SK-N-SH (cell line): ENCODE measurements around the gene GUF1. TPM values are rescaled to one million over a fixed set of nuclear protein-coding genes. Genes with fewer than 3 reads are reported as not detected.

ENCODE experiments used
- CTCF ChIA-PET: fragments of 300-600, 350-600 bp; formaldehyde crosslinking; extraction: SDS; loops from one replicate; lab custom pipeline; 2021; lab: Yijun Ruan, JAX
- POLR2A ChIA-PET: fragments of 350-600 bp; sonication (Branson Sonifier 250); formaldehyde crosslinking; extraction: SDS; loops from one replicate; lab custom pipeline; 2020; ENCODE audit warnings: antibody characterized with exemption, inconsistent platforms; lab: Yijun Ruan, JAX
- DNase-seq: peaks from one replicate; pipeline ENCODE4 v3.0.0; 2012
- H2AFZ ChIP-seq: fragments of 200-600 bp; sonication (generic); 2 replicates; pipeline ENCODE4 v1.8.1; 2016; ENCODE audit warnings: antibody characterized with exemption, mild to moderate bottlenecking, low read depth
- H3F3A ChIP-seq: fragments of 200-600 bp; sonication (generic); replicated peaks from 2 replicates; pipeline ENCODE3; 2016; ENCODE audit warnings: antibody characterized with exemption, mild to moderate bottlenecking; ENCODE audit not compliant: insufficient read depth
- H3K27ac ChIP-seq, 2 experiments: fragments of 200-500 bp in 1 of 2; fragments of 200-600 bp in 1 of 2; sonication (Bioruptor generic) in 1 of 2; sonication (generic), shearing (Covaris generic) in 1 of 2; 2 replicates each; pipeline versions ENCODE4 v1.5.1 to v1.6.1; 2014 to 2016; ENCODE audit warnings: low read depth in 2 of 2, inconsistent platforms in 1 of 2, low read length in 1 of 2, mild to moderate bottlenecking in 1 of 2, mixed read lengths in 1 of 2
- H3K27me3 ChIP-seq: fragments of 200-600 bp; sonication (generic), shearing (Covaris generic); 2 replicates; pipeline ENCODE4 v1.6.1; 2016; ENCODE audit warnings: mixed run types; ENCODE audit not compliant: insufficient read depth
- H3K36me3 ChIP-seq, 2 experiments: fragments of 200-500 bp in 1 of 2; fragments of 200-600 bp in 1 of 2; sonication (Bioruptor generic) in 1 of 2; sonication (generic) in 1 of 2; replicated peaks in 1 of 2; 2 replicates each; pipeline versions ENCODE3 to v1.5.1; 2014 to 2016; ENCODE audit warnings: low read length in 1 of 2, mild to moderate bottlenecking in 1 of 2; ENCODE audit not compliant: insufficient read depth in 2 of 2, control insufficient read depth in 1 of 2
- H3K4me1 ChIP-seq, 2 experiments: fragments of 200-500 bp in 1 of 2; fragments of 200-600 bp in 1 of 2; sonication (Bioruptor generic) in 1 of 2; sonication (generic), shearing (Covaris generic) in 1 of 2; 2 replicates each; pipeline versions ENCODE4 v1.5.1 to v1.6.1; 2014 to 2016; ENCODE audit warnings: low read depth in 1 of 2, low read length in 1 of 2, mixed run types in 1 of 2; ENCODE audit not compliant: insufficient read depth in 2 of 2, control insufficient read depth in 1 of 2
- H3K4me2 ChIP-seq: fragments of 200-600 bp; sonication (generic), shearing (Covaris generic); 2 replicates; pipeline ENCODE4 v1.6.1; 2017; ENCODE audit warnings: mixed run types
- H3K4me3 ChIP-seq, 2 experiments: fragments of 200-500 bp in 1 of 2; fragments of 200-600 bp in 1 of 2; sonication (Bioruptor generic) in 1 of 2; sonication (generic), shearing (Covaris generic) in 1 of 2; 2 replicates each; pipeline versions ENCODE4 v1.5.1 to v1.8.1; 2014 to 2016; ENCODE audit warnings: low read depth in 2 of 2, inconsistent platforms in 1 of 2, low read length in 1 of 2, mild to moderate bottlenecking in 1 of 2, mixed read lengths in 1 of 2, moderate library complexity in 1 of 2
- H3K79me2 ChIP-seq: fragments of 200-600 bp; sonication (generic); 2 replicates; pipeline ENCODE4 v1.8.1; 2017; ENCODE audit warnings: mild to moderate bottlenecking; ENCODE audit not compliant: insufficient read depth
- H3K9ac ChIP-seq: fragments of 200-600 bp; sonication (generic); 2 replicates; pipeline ENCODE4 v1.6.1; 2017; ENCODE audit warnings: mixed run types
- H3K9me2 ChIP-seq: fragments of 200-600 bp; sonication (generic); 2 replicates; pipeline ENCODE4 v1.6.1; 2017; ENCODE audit warnings: mixed run types
- H3K9me3 ChIP-seq: fragments of 200-600 bp; sonication (generic); 2 replicates; pipeline ENCODE4 v1.6.1; 2017; ENCODE audit warnings: mixed run types, mild to moderate bottlenecking, moderate library complexity
- H4K20me1 ChIP-seq: fragments of 200-600 bp; sonication (generic); 2 replicates; pipeline ENCODE4 v1.6.1; 2017; ENCODE audit warnings: mild to moderate bottlenecking, mixed run types; ENCODE audit not compliant: insufficient read depth
- CHD2 ChIP-seq: fragments of 150-350 bp; IDR thresholded peaks from 2 replicates; pipeline ENCODE4 v1.6.1; 2018; ENCODE audit warnings: low read length; ENCODE audit not compliant: partially characterized antibody
- EP300 ChIP-seq, 2 experiments: IDR thresholded peaks; 2 replicates each; pipeline versions ENCODE4 v1.4.0 to v1.6.1; 2012; ENCODE audit warnings: borderline replicate concordance in 1 of 2, low read depth in 1 of 2, low read length in 1 of 2
- FOSL2 ChIP-seq: IDR thresholded peaks from 2 replicates; pipeline ENCODE4 v1.4.0; 2012; ENCODE audit warnings: low read depth, mild to moderate bottlenecking, moderate library complexity, borderline replicate concordance
- FOXM1 ChIP-seq: IDR thresholded peaks from 2 replicates; pipeline ENCODE4 v1.4.0; 2012; ENCODE audit warnings: low read depth, mild to moderate bottlenecking
- NRF1 ChIP-seq: IDR thresholded peaks from 2 replicates; pipeline ENCODE4 v1.6.1; 2012; ENCODE audit warnings: low read depth, mild to moderate bottlenecking, low read length
- RAD21 ChIP-seq: IDR thresholded peaks from 2 replicates; pipeline ENCODE4 v1.6.1; 2012; ENCODE audit warnings: mild to moderate bottlenecking, low read length
- RFX5 ChIP-seq: IDR thresholded peaks from 2 replicates; pipeline ENCODE4 v1.6.1; 2012; ENCODE audit warnings: mild to moderate bottlenecking, improper control_type of control experiment, low read length
- SIN3A ChIP-seq: IDR thresholded peaks from 2 replicates; pipeline ENCODE4 v1.6.1; 2012; ENCODE audit warnings: low read depth, mild to moderate bottlenecking, low read length, moderate library complexity, borderline replicate concordance
- TCF12 ChIP-seq: IDR thresholded peaks from 2 replicates; pipeline ENCODE4 v1.4.0; 2012
- TEAD4 ChIP-seq: IDR thresholded peaks from 2 replicates; pipeline ENCODE4 v1.4.0; 2012; ENCODE audit warnings: mild to moderate bottlenecking, borderline replicate concordance; ENCODE audit not compliant: insufficient read depth
- WGBS: methylation state at CpG from one replicate; pipeline ENCODE4 v1.1.6; 2017; ENCODE audit warnings: low lambda C conversion rate; 5-methylcytosine and 5-hydroxymethylcytosine counted together
- polyA plus RNA-seq, 3 experiments: library from polyadenylated mRNA; depleted of rRNA; stranded (reverse); fragments of >200 nt; gene quantifications; 2 replicates each; pipeline ENCODE4 v1.2.3, GENCODE V29; 2012
- TF ChIP-seq, protein P1 (sequence below): fragments of 150-350 bp; IDR thresholded peaks from 2 replicates; pipeline ENCODE4 v1.6.1; 2016; ENCODE audit warnings: mild to moderate bottlenecking, low read depth, low read length
- TF ChIP-seq, protein P2 (sequence below): IDR thresholded peaks from 2 replicates; pipeline ENCODE4 v1.4.0; 2012; ENCODE audit warnings: low read depth, borderline replicate concordance
- TF ChIP-seq, protein P3 (sequence below): fragments of 150-350 bp; IDR thresholded peaks from 2 replicates; pipeline ENCODE4 v1.6.1; 2017; ENCODE audit warnings: antibody characterized with exemption, low read length, low read depth, borderline replicate concordance
- TF ChIP-seq, protein P4 (sequence below): IDR thresholded peaks from 2 replicates; pipeline ENCODE4 v1.6.1; 2012; ENCODE audit warnings: mild to moderate bottlenecking, low read depth, low read length, moderate library complexity

GUF1 gene
- polyA plus RNA-seq, 1 of the 3 experiments (the other 2 are of a cell fraction) = 6.3 TPM

- H3K9me2 ChIP-seq = no peaks in the 10 kb centered on the region
- no peaks in the 10 kb centered on the region for H3K4me1 ChIP-seq
- no peaks in the 10 kb centered on the region for H4K20me1 ChIP-seq
- H3F3A ChIP-seq = no peaks in the 10 kb centered on the region
- WGBS = 11% methylated on average over 1 of the region's 1 CpG
- POLR2A ChIA-PET = no interaction called here
- TF ChIP-seq, protein P1, sequence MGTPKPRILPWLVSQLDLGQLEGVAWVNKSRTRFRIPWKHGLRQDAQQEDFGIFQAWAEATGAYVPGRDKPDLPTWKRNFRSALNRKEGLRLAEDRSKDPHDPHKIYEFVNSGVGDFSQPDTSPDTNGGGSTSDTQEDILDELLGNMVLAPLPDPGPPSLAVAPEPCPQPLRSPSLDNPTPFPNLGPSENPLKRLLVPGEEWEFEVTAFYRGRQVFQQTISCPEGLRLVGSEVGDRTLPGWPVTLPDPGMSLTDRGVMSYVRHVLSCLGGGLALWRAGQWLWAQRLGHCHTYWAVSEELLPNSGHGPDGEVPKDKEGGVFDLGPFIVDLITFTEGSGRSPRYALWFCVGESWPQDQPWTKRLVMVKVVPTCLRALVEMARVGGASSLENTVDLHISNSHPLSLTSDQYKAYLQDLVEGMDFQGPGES = no peak
- TF ChIP-seq SIN3A (no peak), TEAD4 (no peak), NRF1 (no peak), FOXM1 (no peak), EP300 (IDR thresholded peaks at IDR 0.05; ENCODE audit: borderline replicate concordance in 1 of 2, low read depth in 1 of 2, low read length in 1 of 2) (no peak), RAD21 (no peak), CHD2 (no peak), TCF12 (no peak), RFX5 (no peak), FOSL2 (no peak)
- TF ChIP-seq, protein P2, sequence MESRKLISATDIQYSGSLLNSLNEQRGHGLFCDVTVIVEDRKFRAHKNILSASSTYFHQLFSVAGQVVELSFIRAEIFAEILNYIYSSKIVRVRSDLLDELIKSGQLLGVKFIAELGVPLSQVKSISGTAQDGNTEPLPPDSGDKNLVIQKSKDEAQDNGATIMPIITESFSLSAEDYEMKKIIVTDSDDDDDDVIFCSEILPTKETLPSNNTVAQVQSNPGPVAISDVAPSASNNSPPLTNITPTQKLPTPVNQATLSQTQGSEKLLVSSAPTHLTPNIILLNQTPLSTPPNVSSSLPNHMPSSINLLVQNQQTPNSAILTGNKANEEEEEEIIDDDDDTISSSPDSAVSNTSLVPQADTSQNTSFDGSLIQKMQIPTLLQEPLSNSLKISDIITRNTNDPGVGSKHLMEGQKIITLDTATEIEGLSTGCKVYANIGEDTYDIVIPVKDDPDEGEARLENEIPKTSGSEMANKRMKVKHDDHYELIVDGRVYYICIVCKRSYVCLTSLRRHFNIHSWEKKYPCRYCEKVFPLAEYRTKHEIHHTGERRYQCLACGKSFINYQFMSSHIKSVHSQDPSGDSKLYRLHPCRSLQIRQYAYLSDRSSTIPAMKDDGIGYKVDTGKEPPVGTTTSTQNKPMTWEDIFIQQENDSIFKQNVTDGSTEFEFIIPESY = no peak
- TF ChIP-seq, protein P3, sequence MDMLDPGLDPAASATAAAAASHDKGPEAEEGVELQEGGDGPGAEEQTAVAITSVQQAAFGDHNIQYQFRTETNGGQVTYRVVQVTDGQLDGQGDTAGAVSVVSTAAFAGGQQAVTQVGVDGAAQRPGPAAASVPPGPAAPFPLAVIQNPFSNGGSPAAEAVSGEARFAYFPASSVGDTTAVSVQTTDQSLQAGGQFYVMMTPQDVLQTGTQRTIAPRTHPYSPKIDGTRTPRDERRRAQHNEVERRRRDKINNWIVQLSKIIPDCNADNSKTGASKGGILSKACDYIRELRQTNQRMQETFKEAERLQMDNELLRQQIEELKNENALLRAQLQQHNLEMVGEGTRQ = no peak
- TF ChIP-seq, protein P4, sequence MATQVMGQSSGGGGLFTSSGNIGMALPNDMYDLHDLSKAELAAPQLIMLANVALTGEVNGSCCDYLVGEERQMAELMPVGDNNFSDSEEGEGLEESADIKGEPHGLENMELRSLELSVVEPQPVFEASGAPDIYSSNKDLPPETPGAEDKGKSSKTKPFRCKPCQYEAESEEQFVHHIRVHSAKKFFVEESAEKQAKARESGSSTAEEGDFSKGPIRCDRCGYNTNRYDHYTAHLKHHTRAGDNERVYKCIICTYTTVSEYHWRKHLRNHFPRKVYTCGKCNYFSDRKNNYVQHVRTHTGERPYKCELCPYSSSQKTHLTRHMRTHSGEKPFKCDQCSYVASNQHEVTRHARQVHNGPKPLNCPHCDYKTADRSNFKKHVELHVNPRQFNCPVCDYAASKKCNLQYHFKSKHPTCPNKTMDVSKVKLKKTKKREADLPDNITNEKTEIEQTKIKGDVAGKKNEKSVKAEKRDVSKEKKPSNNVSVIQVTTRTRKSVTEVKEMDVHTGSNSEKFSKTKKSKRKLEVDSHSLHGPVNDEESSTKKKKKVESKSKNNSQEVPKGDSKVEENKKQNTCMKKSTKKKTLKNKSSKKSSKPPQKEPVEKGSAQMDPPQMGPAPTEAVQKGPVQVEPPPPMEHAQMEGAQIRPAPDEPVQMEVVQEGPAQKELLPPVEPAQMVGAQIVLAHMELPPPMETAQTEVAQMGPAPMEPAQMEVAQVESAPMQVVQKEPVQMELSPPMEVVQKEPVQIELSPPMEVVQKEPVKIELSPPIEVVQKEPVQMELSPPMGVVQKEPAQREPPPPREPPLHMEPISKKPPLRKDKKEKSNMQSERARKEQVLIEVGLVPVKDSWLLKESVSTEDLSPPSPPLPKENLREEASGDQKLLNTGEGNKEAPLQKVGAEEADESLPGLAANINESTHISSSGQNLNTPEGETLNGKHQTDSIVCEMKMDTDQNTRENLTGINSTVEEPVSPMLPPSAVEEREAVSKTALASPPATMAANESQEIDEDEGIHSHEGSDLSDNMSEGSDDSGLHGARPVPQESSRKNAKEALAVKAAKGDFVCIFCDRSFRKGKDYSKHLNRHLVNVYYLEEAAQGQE = no peak
- no peak within 1 kb of the TSS for H3K4me2 ChIP-seq
- no peak within 1 kb of the TSS for H3K9ac ChIP-seq
- no peak within 1 kb of the TSS for H3K27ac ChIP-seq
- CTCF ChIA-PET = no interaction called here
- DNase-seq = no peak
- no peaks in the 10 kb centered on the region for H3K9me3 ChIP-seq
- H3K27me3 ChIP-seq = no peaks in the 10 kb centered on the region
- no peak within 1 kb of the TSS for H2AFZ ChIP-seq
- H3K36me3 ChIP-seq = no peaks in the 10 kb centered on the region
- H3K4me3 ChIP-seq = no peak within 1 kb of the TSS
- no peaks in the 10 kb centered on the region for H3K79me2 ChIP-seq
These were observed 26.8 kb upstream of the GUF1 start, which contains the start of gene YIPF7 for GRCh38 chr4:44651425-44651824. Gene YIPF7 (minus strand): TSS chr4:44651625. CDS start chr4:44650100, 1,525 bp downstream.
